Measurements from ENCODE around the gene RAMACL.
"Not testable (repeated sequence)": the region's sequence is repeated elsewhere in the genome, so short reads cannot be mapped to it uniquely, and the experiment has no call there.

The RAMACL gene

DNA sequence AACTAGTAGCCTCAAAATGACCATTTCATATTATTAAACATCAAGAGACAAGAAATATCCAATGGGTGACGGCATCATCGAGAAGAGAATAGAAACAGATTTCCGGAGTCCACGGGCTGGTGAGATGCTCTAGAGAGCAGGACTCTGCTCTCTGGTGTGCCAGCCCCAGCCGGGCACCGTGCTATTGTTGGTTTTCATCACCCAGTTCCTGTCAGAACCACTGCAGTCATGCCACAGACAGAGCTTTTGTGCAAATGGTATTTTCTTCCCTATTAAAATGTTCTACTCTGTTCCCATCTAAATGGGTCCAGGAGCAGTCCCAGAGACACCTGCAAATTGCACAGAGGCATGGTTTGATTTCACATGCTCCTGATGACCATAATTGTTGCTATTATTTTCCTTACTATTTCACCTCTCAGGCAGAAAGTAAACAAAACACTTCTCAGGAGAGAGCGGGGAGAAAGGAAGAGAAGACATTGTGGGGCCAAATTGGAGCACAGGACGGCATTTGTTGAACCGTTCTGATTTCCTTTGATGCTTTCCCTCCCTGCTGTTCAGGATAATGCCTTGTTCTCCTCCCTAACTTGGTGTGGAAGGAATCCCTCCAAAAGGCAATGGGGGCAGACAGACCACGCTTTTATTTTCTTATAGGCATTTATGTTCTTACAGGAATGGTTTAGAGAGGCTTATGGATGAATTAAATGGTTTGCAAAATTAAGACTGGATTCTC, 11.4 kb upstream of the RAMACL start:
- DNase-seq (ENCODE audit: low read depth in 2 of 2, low spot score in 1 of 2): no peak

DNA sequence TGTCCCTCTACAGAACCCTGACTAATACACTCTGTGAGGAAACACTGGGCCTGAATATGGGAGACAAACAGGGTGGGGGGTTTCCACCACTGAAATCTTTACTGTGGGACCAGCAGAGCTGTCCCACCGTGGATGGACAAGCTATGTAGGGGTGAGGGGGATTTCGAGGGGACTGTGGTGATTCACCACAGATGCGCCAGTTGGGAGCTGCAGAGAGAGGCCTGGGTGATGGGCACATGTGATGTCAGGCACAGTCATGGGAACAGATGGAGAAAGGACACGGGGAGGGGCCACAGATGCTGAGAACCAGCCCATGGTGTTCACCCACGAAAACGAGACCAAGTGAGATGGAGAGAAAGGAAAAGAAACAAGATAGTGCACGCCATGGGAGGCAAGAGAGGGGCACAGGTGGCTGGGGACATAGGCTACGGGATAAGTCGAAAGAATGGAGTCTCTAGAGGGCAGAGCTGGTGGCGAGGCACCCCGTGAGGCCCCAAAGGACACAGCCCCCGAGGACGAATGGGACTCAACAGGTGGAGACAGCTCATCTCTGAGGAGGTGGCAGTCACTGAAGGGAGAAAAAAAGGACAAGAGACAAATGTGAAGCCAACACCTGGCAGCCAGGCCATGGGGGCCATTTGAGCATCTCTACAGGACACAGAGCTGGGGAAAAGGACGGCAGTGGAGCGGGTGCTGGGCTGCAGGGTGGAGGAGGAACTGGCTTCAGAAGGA, 10.5 kb upstream of the RAMACL start:
- DNase-seq (ENCODE audit: low read depth in 2 of 2, low spot score in 1 of 2): no peak

DNA sequence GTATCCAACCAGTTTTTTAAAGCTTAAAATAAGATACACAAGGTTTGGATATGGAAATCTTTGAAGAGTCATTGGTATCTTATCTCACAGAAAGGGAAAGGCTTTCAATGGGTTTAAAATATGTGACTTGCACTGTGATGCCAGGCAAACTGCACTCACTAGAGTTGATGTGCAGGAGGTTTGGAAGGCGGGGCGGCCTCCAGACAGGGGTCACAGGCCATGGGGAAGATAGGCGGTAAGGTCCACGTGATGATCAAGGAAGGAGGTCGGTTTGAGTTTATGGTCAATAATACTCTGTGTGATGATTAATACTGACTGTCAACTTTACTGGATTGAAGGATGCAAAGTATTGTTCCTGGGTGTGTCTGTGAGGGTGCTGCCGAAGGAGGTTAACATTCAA, 9.5 kb upstream of the RAMACL start:
- DNase-seq (ENCODE audit: low read depth in 2 of 2, low spot score in 1 of 2): no peak

DNA sequence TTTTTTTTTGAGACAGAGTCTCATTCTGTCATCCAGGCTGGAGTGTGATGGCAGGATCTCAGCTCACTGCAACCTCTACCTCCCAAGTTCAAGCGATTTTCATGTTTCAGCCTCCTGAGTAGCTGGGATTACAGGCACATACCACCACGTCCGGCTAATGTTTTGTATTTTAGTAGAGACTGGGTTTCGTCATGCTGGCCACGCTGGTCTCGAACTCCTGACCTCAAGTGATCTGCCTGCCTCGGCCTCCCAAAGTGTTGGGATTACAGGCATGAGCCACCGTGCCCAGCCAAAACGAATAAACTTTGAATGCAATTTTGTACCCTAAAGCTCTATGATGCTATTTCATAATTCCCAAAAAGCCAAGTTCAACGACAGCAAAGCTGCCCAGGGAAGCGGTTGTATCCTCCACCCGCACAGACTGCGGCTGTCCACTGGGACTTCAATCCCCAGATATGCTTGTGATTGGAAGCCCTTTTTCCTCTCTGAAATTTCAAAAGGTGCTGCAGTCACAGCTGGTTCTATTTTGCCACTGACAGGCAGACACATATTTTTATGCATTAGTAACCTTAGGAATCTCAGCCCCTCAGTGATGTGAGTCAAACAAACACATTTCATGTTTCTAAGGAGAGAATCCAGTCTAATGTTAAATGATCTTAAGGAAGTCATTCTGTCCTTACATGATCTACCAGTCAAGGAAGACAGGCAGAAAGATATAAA, 8.7 kb upstream of the RAMACL start:
- no peak for DNase-seq (ENCODE audit: low read depth in 2 of 2, low spot score in 1 of 2)

DNA sequence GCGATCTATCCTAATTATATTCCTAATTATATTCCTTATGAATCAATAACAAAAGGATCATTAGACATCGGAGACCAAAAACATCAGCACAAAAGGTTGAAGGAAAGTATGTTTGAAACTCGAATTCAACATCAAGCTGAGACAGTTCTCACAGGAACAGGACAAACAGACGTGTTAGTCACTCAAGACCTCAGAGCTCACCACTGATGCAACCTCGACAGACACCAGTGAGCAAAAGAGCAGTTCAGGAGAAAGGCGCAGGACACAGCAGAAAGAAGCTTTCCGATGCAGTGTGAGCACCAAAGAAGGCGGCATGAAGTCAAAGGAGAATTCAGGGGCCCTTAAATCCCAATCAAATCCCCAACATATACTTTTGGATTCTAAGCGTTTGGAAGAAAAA, 6.3 kb upstream of the RAMACL start:
- DNase-seq (ENCODE audit: low read depth in 2 of 2, low spot score in 1 of 2): no peak

DNA sequence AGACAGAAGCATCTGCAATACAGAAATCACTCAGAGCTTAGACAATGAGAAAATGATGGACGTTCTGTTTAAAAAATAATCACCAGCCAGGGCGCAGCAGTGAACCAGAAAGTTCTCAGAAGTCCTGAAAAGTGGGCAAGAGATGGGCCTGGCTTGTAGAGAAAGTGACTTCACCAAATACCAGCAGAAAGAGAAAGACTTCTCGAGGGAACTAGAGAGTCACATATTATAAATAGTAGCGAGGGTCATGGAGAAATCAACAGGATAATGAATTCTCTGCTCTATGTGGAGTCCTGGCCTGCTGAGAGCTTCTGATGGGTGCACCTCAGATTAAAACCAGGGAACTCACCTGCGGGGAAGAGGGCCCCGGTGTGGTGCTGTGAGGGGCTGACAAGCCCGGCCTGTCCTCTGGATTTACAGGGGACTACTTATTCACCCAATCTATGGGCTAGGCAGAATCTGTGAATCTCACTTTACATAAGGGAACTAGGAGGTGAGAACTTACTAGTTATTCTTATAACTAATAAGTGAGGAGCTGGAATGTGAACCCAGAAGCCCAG, 5.6 kb upstream of the RAMACL start:
- no peak for DNase-seq (ENCODE audit: low read depth in 2 of 2, low spot score in 1 of 2)

DNA sequence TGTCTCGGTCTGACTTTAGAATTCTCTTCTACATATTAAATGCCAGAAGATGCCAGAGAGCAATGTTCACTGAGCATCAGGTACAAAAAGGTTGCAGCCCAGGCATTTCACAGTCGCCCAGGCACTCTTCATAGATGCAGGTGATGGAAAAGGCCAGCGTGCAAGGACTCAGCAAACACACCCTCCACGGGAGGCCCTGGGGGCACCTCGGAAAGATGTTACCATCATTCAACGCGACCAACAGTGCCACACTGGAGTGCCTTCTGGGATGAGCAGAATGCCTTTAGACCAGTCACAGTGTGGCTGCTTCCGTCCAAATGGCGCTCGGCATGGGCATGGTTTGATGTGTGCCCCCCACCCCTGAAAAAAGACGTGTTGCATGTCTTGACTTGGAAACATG, 4.5 kb upstream of the RAMACL start:
- DNase-seq (ENCODE audit: low read depth in 2 of 2, low spot score in 1 of 2): no peak

DNA sequence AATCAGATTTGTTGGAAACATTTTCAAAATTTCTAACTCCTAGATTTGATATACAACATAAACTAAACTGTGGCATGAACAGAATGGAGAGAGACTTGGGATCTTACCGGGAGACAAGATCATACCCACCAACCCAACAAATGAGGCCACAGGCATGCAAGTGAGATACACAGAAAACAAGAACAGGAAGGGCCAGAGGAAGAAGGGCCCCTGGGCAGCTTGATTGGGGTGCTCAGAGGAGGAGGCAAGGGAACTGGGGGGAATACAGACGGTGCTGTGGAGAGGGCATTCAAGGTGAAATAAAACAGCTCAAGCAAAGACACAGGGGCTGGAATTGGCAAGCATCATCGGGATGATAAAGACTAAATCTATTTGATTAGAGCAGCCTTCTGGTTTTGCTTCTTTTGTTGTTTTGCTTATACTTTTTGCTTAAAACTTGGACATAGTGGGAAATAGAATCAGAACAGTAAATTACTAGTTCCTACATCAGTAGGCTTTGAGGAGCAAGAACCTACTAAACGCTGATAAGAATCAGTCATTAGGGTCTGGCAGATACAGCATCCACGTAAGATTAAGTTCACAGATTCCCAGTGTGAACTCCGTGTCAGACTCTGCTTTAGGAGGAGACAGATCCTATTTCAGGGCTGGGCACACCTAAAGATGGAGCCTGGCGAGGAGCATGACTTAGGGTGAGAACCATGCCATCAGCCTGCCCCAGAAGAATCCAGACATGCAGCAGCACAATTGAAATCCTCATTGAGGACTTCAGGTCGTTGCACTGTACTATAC, 3.5 kb upstream of the RAMACL start:
- DNase-seq (ENCODE audit: low read depth in 2 of 2, low spot score in 1 of 2): no peak

DNA sequence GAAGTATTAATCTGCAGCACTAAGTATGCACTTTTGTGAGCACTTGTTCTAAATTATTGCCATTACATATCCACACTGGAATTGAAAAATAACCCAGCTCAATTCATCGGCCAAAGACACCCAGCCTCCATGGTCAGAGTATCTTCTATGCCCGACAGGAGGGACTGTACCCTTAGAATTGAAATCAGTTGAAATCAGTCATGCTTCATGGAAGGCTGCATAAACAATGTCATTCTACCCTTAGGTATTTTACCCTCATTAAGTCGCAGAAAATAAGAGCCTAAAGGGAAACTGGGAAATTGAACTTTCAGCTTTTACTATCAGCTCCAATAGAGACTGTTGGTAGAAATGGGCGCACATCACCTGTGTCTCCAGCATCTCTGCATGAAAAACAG, 2.9 kb upstream of the RAMACL start:
- DNase-seq (ENCODE audit: low read depth in 2 of 2, low spot score in 1 of 2): no peak

DNA sequence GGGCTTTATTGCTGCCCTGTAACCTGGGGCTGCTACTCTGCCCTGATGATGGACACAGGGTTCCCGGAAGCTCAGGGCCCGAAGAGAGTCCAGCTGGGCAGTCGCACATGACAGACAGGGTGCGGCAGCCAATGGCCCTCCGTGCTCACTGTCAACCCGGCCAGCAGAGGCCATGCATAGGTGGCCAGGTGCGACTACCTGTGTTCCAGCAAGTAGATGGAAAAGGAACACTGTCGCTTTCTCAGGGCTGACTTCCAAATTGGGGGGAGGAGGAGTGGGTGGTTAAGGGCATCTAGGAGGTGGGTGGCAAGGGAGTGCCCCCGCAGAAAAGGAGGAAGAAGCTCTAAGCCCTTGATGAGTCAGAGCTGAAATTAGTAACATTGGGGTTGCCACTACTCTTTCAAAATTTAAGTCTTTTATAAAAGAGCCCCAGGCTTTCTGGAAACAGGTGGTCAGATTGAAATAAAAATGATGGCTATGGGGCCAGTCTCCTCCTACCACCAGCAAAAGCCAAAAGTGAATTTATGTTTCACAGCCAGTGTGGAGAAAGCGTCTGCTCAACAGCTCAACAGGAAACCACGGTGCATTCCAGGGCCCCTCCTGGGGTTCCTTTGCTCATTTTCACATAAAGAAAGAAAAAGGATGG, 2.3 kb upstream of the RAMACL start:
- DNase-seq (ENCODE audit: low read depth in 2 of 2, low spot score in 1 of 2): no peak

DNA sequence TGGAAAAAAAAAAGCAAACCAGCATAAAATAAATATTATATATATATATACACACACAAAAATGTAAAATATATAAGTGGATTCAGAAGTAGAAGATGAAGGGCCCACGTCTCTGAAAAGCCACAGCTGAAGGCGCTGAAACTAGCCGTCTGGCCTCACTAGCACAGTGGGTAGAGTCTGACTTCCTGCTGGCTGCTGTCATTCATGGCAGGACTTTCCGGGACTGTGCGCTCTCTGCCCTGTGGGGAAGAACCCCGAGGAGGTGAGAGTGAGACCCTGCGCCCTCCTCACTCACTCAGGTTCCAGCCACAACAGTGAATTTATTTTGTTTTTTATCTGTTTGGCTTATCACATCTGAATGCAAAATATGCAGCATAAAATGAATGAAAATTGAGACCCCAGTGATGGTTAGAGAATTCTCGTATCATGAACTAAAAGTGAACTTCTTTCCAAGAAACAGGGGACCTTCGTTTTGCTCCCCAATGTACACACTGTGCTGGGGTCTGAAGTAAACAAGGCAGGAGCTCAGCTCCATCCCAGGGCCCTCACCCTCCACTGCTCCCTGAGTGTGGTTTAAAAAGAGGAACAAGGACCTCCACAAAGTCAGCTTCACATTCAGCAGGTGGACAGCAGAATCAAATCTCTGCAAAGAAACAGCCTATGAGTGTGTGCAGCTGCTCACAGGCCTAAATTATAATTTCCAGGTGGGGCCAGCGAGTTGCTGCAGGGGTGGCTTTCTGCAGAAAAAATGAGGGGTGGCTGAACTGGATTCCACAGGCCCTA, 1.3 kb upstream of the RAMACL start:
- DNase-seq (ENCODE audit: low read depth in 2 of 2, low spot score in 1 of 2): no peak

DNA sequence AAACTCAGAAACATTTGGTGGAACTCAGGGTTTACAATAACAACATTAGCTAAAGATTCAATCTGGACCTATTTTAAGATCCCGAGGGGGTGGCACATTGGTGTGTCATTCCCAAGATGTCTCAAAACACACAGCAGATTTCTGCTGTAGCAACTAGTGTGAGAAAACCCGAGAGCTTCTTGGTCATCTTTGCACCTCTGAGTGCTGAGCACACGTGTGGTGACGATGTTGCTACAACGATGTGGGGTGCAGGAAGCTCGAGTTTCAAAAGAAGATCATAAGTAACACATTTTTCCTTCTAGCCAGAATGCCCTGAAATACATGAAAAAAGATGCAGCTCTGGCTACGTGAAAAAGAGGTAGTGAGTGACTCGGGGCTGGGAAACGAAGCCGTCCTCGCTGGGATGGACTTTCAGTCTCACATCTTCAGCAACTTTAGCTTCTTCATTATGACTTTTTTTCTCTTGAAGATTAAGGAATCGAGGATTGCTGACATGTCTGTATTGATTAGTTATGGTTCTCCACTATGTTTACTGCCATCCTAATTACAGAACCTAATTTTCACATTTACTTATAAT, 1.5 kb downstream of the RAMACL start:
- DNase-seq (ENCODE audit: low read depth in 2 of 2, low spot score in 1 of 2): no peak

DNA sequence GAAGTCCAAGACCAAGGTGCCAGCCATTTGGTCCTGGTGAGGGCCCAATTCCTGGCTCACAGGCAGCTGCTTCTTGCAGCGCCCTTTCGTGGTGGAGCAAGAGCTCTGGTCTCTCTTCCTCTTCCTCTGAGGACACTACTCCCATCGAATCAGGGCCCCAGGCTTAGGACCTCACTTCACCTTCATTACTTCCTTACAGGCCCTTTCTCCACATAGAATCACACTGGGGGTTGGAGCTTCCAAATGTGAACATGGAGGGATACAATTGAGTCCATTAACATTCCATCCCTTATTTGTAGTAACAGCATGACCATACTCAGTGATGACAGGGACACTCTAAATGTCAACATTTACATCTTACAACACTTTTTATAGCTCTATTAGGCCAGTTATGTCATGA, 2.3 kb downstream of the RAMACL start:
- DNase-seq (ENCODE audit: low read depth in 2 of 2, low spot score in 1 of 2): no peak

DNA sequence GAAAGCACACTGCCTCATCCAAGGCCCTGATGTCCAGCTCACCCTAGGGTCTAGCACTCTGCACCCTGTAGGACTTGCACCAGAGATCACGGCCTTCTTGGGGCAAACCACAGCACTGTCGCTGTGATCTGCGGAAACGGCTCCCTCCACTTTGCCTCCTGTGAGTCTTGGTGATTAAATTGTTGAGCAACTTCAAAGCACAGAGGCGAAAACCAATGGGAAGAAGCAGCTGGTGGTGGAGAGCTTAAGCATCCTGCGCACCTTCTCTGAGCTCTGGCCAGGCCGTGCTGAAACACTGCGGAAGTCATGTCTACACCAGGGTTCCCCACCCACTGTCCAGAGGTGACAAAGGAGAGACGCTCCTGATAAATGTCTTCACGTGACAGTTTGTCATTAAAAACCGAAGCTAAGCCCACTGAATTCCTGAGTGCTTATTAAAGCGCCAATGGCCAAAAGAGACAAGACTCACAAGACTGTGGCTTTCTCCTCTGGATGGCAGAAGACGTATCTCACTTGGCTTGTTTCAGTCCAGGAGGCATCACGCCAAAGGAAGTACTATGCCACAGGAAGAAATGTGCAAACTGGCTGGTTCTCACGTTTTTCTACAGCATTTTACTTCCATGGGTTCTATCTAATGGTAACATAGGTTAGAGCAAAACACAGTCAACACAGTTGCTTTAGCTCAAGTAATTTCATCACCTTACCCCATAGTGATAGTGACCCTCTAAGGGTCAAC, 3.1 kb downstream of the RAMACL start:
- DNase-seq (ENCODE audit: low read depth in 2 of 2, low spot score in 1 of 2): no peak

DNA sequence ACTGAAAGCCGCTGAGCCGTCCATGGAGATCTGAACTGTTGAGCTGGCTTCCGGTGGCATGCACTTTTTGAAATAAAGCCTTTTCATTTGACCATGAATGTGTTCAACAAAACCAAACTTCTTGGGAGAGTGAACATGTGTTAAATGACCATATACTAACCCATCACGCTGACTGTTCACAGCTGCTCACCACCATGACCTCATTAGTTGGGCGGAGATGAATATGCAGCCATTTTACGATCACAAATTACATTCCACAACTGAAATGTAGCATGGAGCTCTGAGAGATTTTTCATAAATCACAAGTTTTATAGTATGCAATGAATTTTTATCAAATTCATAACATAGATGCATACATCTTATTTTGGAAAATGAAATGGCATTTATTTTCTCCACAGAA, 4.2 kb downstream of the RAMACL start:
- DNase-seq (ENCODE audit: low read depth in 2 of 2, low spot score in 1 of 2): no peak

DNA sequence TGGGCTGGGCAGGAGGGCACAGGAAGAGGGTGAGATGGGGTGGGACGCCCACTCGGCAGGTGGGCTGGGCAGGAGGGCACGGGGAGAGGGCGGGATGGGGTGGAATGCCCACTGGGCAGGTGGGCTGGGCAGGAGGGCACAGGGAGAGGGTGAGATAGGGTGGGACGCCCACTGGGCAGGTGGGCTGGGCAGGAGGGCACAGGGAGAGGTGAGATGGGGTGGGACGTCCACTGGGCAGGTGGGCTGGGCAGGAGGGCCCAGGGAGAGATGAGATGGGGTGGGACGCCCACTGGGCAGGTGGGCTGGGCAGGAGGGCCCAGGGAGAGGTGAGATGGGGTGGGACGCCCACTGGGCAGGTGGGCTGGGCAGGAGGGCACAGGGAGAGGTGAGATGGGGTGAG, 4.7 kb downstream of the RAMACL start:
- not testable (repeated sequence) for DNase-seq (ENCODE audit: low read depth in 2 of 2, low spot score in 1 of 2)

DNA sequence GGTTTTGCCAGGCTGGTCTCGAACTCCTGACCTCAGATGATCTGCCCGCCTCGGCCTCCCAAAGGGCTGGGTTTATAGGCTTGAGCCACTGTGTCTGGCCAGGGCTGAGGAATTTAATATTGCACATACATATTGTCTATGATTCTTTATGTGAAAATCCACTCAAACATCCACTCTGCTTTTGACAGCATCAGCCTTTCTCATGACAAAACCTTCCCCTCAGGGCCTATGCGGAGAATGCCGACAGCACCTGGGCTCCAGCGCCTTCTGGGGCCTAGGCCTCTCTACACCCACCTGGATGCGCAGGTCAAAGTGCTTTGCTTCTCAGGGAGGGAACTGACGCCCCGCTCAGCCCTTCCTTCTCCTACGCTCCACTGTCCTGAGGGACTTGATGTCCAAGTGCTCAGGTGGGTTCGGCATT, 5.4 kb downstream of the RAMACL start:
- no peak for DNase-seq (ENCODE audit: low read depth in 2 of 2, low spot score in 1 of 2)

DNA sequence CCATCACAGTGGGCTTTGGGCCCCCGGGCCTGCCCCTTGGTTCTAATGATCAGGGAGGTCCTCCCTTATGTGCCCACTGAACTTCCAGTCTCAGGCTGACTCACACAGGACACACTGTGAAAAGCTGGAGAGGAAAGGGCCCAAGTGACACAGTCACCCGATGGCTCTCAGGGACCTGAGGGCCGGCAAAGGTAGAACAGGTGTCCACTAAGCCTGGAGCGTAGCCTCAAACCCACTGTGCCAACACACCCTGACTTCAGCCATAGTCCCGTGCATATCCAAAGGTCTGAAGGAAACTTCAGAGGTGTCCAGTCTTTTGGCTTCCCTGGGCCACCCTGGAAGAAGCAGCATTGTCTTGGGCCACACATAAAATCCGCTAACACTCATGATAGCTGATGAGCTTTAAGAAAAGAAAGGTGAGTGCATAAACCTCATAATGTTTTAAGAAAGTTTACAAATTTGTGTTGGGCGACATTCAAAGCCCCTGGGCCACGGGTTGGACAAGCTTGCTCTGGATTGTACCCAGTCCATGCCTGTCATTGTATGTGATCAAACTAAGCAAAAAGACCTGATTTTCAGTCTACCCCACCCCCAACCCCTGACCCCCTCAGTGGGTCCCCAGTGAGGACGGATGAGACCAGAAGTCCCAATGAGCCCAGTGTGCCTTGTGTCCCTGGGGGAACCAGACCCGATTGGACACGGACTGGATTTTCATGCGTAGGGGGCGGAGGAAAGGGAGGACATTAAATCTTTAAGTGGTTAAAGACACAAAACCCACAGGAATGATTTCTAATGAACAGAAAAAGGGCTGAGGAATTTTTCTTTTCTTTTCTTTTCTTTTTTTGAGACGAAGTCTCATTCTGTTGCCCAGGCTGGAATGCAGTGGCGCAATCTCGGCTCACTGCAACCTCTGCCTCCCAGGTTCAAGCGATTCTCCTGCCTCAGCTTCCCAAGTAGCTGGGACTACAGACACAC, 6.1 kb downstream of the RAMACL start:
- DNase-seq (ENCODE audit: low read depth in 2 of 2, low spot score in 1 of 2): no peak

Data from stimulated activated CD8-positive, alpha-beta memory T cell treated with anti-CD3 and anti-CD28 coated beads, Interleukin-4, amount 100 ng/mL, for 1 hour (primary cell).